ENCODE results near the gene KIF1C. TPM values are rescaled to one million over a fixed set of nuclear protein-coding genes. Genes with fewer than 3 reads are reported as not detected.

Gene KIF1C
- total RNA-seq, 1 donor from 2014 or later = 51.0 TPM

DNA sequence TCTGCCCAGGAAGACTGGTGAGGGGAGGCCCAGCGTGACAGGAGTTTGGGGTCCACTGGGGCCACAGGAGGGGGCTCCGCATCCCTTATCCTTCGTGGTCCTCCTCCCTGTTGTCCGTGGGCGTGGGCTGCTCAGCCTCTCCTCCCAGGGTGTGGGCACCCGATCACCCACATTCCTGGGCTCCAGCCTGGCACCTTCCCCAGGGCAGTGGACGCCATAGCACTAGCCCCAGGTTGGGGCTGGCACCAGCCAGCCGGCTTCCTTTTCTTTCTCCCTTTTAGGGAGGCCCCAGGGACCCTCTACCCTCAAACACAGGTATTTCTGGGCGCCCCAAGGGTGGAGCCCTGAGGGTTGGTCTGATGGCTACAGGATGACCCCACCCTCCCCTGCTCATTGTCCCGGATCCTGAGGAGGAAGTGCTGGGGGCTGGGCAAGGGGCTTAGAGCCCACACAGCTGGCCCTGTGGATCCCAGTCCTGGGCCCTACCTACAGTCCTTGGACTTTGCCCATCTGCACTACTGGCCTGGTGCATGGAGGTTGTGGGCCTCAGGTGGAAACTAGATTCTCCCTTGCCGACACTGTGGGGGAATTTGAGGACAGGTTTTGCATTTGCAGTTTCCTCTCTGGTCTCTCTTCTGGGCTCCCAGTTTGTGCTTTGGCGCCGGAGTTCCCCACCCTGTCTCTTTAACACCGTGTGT lies 1.1 kb downstream of the KIF1C start:
- H3K4me1 Mint-ChIP-seq (ENCODE audit: low read depth) = peaks cover 12% of the 10 kb centered on the region
- peak overlapping the region; percentile 38 for H3K27ac Mint-ChIP-seq
- no peaks in the 10 kb centered on the region for H3K9me3 Mint-ChIP-seq
- H3K4me3 Mint-ChIP-seq (ENCODE audit: low read depth) = peak overlapping the region; percentile 86
- peaks cover 35% of the 10 kb centered on the region for H3K36me3 Mint-ChIP-seq (ENCODE audit: low read depth)
- H3K27me3 Mint-ChIP-seq (ENCODE audit: low read depth) = no peaks in the 10 kb centered on the region
- DNase-seq (ENCODE audit: low spot score) = no peak
- intact Hi-C loops (cut with micrococcal nuclease) = loop anchor here (5.0 kb wide), 1 partner anchor 33 kb away; no protein-coding TSS in a partner anchor

DNA sequence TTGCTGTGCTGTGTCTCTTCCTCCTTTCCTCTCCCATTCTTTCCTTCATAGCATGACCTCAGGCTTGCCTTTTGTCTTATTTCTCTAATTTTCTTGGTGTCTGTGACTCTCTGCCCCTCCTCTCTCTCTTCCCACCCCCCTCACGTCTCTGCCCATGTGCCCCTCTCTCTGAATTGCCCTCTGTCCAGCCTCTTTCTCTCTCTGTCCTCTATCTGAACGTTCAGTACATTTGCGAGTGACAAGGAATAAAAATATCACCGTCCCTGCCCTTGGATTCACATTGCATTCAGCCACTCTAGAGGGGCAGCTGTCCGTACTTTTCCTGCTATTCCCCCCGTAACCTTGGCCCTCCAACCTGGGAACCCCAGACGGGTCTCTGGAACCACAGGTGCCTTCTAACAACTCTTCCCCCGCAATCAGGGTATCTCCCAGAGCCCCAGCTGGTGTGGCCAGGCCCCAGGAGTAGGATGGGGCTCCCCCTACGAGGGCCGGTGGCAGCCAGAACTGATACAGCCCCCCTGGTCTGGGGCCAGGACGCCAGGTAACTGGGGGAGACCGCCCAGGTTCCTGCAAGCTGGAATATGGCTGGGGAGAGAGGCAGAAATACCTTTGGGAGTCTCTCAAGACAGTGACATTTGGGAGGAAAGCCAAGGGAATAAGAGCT lies 1.8 kb downstream of the KIF1C start:
- intact Hi-C loops (cut with micrococcal nuclease) = loop anchor here (5.0 kb wide), 1 partner anchor 33 kb away; no protein-coding TSS in a partner anchor
- no peaks in the 10 kb centered on the region for H3K27me3 Mint-ChIP-seq (ENCODE audit: low read depth)
- DNase-seq (ENCODE audit: low spot score) = no peak
- H3K4me1 Mint-ChIP-seq (ENCODE audit: low read depth) = peaks cover 12% of the 10 kb centered on the region
- peaks cover 42% of the 10 kb centered on the region for H3K36me3 Mint-ChIP-seq (ENCODE audit: low read depth)
- H3K27ac Mint-ChIP-seq = peak overlapping the region; percentile 18
- no peaks in the 10 kb centered on the region for H3K9me3 Mint-ChIP-seq
- peak overlapping the region; percentile 86 for H3K4me3 Mint-ChIP-seq (ENCODE audit: low read depth)

DNA sequence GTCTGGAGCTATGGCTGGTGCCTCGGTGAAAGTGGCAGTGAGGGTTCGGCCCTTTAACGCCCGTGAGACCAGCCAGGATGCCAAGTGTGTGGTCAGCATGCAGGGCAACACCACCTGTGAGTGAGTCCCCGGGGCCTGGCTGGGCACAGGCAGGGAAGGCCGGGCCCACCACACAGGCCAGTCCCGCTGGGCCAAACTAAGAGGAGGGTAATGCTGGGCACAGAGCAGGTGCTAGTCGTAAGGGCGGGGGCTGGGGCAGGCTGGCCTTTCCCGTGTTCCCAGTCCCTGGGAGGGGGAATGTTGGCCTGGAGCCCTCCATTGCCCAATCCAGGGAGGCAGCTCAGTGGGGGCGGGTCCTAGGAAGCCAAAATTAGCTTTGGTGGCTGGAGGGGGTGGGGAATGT lies 2.5 kb downstream of the KIF1C start:
- peaks cover 10% of the 10 kb centered on the region for H3K4me1 Mint-ChIP-seq (ENCODE audit: low read depth)
- H3K27me3 Mint-ChIP-seq (ENCODE audit: low read depth) = no peaks in the 10 kb centered on the region
- no peaks in the 10 kb centered on the region for H3K9me3 Mint-ChIP-seq
- H3K4me3 Mint-ChIP-seq (ENCODE audit: low read depth) = no peak overlapping the region
- intact Hi-C loops (cut with micrococcal nuclease) = no loop called here
- no peak overlapping the region for H3K27ac Mint-ChIP-seq
- H3K36me3 Mint-ChIP-seq (ENCODE audit: low read depth) = peaks cover 48% of the 10 kb centered on the region
- DNase-seq (ENCODE audit: low spot score) = no peak

DNA sequence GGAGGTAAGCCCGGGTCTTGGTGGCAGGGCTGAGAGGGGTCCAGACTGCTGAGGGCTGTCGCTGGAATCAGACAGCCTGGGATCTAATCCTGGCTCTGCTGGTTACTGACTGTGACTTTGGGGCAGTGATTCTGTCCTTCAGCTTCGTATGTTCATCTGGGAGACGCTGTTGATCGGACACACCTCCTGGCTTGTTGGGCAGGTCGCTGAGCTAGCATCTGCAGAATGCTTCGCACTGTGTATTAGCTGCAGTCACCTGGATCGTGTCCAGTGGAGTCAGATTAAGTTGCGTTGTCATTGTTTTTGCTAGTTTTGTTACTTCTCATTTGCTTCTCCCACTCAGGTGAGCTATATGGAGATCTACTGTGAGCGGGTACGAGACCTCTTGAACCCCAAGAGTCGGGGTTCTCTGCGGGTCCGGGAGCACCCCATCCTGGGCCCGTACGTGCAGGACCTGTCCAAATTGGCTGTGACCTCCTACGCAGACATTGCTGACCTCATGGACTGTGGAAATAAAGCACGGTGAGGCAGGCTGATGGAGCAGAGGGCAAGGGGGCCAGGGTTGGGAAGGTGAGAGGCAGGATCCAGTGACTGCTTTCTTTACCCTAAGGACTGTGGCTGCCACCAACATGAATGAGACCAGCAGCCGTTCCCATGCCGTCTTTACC lies 4.5 kb downstream of the KIF1C start:
- H3K27me3 Mint-ChIP-seq (ENCODE audit: low read depth) = no peaks in the 10 kb centered on the region
- DNase-seq (ENCODE audit: low spot score) = no peak

DNA sequence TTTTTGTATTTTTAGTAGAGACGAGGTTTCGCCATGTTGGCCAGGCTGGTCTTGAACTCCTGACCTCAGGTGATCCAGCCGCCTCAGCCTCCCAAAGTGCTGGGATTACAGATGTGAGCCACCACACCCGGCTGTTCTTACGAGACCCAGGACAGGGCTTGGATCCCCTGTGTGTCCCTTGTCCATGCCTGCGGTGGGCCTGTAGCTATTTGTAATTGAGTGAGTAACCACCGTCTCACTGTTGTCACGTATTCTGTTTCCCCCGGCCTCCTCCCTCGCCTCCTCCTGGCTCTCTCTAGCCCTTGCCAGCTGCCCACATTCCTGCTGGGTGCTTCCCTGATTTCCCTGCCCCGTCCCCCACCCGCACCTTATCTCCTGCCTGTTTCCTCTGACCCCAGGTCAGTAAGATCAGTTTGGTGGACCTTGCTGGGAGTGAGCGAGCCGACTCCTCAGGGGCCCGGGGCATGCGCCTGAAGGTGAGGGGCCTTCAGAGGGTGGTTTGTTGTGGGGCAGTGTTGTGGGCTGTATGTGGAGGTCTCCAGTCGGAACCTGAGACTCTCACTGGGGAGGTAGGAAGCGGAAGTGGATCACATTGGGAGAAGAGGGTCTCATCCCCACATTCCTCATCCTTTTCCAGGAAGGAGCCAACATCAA lies 5.6 kb downstream of the KIF1C start:
- Mint-ChIP-seq H3K9me3 (no peaks in the 10 kb centered on the region), H3K27me3 (ENCODE audit: low read depth) (no peaks in the 10 kb centered on the region), H3K36me3 (ENCODE audit: low read depth) (peaks cover 71% of the 10 kb centered on the region), H3K27ac (no peak overlapping the region), H3K4me3 (ENCODE audit: low read depth) (no peak overlapping the region), H3K4me1 (ENCODE audit: low read depth) (peaks cover 6% of the 10 kb centered on the region)
- intact Hi-C loops (cut with micrococcal nuclease) = no loop called here
- no peak for DNase-seq (ENCODE audit: low spot score)

More for the DNA sequence above, 4.5 kb downstream of the KIF1C start:
- Mint-ChIP-seq H3K27ac (no peak overlapping the region), H3K4me1 (ENCODE audit: low read depth) (peaks cover 6% of the 10 kb centered on the region), H3K9me3 (no peaks in the 10 kb centered on the region), H3K4me3 (ENCODE audit: low read depth) (no peak overlapping the region), H3K36me3 (ENCODE audit: low read depth) (peaks cover 60% of the 10 kb centered on the region)
- intact Hi-C loops (cut with micrococcal nuclease) = no loop called here

DNA sequence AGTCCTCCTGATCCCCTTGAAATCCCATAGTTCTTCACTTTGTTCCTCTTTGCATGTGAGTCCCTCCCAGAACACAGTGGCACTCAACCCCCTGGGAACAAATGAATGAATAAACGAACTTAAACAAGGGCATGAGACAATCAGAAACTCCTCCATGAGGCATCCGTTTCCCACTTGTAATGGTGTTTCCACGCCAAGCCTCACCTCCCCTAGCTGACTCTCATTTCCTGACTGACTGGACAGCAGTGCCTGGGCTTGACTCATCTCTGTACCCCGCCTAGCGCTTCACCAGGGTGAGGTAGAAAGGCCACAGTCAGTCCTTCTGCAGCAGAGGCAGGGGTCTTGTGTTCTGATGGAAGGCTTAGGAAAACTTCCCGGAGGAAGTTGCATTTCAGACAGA lies 14.2 kb downstream of the KIF1C start:
- DNase-seq (ENCODE audit: low spot score) = no peak
- no peak overlapping the region for H3K4me3 Mint-ChIP-seq (ENCODE audit: low read depth)
- peak overlapping the region; percentile 79 for H3K27ac Mint-ChIP-seq
- H3K4me1 Mint-ChIP-seq (ENCODE audit: low read depth) = peaks cover 13% of the 10 kb centered on the region
- no peaks in the 10 kb centered on the region for H3K27me3 Mint-ChIP-seq (ENCODE audit: low read depth)
- intact Hi-C loops (cut with micrococcal nuclease) = no loop called here
- H3K9me3 Mint-ChIP-seq = no peaks in the 10 kb centered on the region
- peaks cover 56% of the 10 kb centered on the region for H3K36me3 Mint-ChIP-seq (ENCODE audit: low read depth)

DNA sequence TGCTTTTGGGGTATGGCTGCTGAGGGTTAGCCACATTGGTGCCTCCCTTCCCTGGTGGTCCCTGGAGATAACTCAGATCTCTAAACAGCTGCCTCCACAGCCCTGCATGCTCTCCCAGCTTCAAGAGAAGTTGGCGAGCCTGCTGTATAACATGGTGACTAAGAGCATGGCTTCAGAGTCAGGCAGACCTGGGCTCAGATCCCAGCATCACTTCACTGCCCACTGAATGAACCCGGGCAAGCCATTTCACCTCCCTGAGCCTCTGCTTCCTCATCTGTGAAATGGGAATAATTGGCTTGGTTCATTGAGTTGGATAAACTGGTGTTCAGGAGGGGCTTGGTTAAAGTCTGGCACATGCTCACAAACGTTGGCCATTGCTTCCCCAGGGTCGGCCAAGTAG lies 16.6 kb downstream of the KIF1C start:
- Mint-ChIP-seq H3K9me3 (no peaks in the 10 kb centered on the region), H3K4me1 (ENCODE audit: low read depth) (peaks cover 17% of the 10 kb centered on the region), H3K27ac (no peak overlapping the region), H3K36me3 (ENCODE audit: low read depth) (peaks cover 46% of the 10 kb centered on the region), H3K4me3 (ENCODE audit: low read depth) (no peak overlapping the region), H3K27me3 (ENCODE audit: low read depth) (no peaks in the 10 kb centered on the region)
- intact Hi-C loops (cut with micrococcal nuclease) = no loop called here
- no peak for DNase-seq (ENCODE audit: low spot score)

DNA sequence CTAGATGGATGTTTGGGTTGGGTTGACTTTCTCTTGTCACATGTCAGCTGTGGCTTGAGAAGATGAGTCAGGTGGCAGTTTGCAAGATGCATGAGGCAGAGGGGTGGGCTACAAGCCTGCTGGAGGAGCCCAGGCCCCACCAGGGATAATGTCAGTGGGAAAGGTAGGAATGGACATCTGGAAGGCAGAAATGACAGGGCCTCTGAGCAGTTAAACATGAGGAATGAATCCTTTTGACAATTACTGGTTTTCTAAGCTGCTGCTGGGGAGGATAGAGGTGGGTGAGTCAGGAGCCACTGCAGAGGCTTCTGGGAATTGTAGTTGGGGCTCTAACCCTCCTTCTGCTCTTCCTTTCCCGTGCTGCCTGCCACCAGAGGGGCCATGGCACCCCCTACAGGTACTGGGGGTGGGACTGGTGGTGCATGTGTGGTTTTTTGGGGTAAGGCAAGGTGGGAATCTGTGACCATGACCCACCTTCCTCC lies 21.8 kb downstream of the KIF1C start:
- Mint-ChIP-seq H3K27me3 (ENCODE audit: low read depth) (no peaks in the 10 kb centered on the region), H3K27ac (peak overlapping the region; percentile 70), H3K9me3 (no peaks in the 10 kb centered on the region), H3K4me1 (ENCODE audit: low read depth) (peaks cover 5% of the 10 kb centered on the region), H3K4me3 (ENCODE audit: low read depth) (no peak overlapping the region), H3K36me3 (ENCODE audit: low read depth) (peaks cover 49% of the 10 kb centered on the region)
- DNase-seq (ENCODE audit: low spot score) = no peak
- intact Hi-C loops (cut with micrococcal nuclease) = no loop called here

DNA sequence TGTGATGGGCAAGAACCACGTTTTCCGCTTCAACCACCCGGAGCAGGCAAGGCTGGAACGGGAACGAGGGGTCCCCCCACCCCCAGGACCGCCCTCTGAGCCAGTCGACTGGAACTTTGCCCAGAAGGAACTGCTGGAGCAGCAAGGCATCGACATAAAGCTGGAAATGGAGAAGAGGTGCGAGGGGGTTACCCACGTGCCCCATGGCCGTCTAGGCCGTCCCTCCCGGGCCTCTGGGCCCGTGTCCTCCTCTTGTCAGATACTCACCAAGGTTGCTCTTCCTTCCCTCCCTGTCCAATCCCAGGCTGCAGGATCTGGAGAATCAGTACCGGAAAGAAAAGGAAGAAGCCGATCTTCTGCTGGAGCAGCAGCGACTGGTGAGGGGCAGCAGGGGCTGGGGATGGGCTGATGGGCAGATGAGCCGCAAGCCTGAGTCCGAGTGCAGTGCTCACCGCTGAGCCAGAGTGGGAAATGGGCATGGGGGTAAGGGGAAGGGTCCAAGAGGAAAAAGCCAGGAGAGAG lies 22.8 kb downstream of the KIF1C start:
- no peak overlapping the region for H3K27ac Mint-ChIP-seq
- H3K27me3 Mint-ChIP-seq (ENCODE audit: low read depth) = no peaks in the 10 kb centered on the region
- intact Hi-C loops (cut with micrococcal nuclease) = no loop called here
- H3K4me3 Mint-ChIP-seq (ENCODE audit: low read depth) = no peak overlapping the region
- H3K9me3 Mint-ChIP-seq = no peaks in the 10 kb centered on the region
- peaks cover 42% of the 10 kb centered on the region for H3K36me3 Mint-ChIP-seq (ENCODE audit: low read depth)
- no peak for DNase-seq (ENCODE audit: low spot score)
- peaks cover 5% of the 10 kb centered on the region for H3K4me1 Mint-ChIP-seq (ENCODE audit: low read depth)

DNA sequence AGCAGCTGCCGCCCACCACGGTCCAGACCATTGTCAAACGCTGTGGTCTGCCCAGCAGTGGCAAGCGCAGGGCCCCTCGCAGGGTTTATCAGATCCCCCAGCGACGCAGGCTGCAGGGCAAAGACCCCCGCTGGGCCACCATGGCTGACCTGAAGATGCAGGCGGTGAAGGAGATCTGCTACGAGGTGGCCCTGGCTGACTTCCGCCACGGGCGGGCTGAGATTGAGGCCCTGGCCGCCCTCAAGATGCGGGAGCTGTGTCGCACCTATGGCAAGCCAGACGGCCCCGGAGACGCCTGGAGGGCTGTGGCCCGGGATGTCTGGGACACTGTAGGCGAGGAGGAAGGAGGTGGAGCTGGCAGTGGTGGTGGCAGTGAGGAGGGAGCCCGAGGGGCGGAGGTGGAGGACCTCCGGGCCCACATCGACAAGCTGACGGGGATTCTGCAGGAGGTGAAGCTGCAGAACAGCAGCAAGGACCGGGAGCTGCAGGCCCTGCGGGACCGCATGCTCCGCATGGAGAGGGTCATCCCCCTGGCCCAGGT lies 24.5 kb downstream of the KIF1C start:
- DNase-seq (ENCODE audit: low spot score) = no peak
- Mint-ChIP-seq H3K9me3 (no peaks in the 10 kb centered on the region), H3K4me3 (ENCODE audit: low read depth) (no peak overlapping the region), H3K36me3 (ENCODE audit: low read depth) (peaks cover 37% of the 10 kb centered on the region), H3K27me3 (ENCODE audit: low read depth) (no peaks in the 10 kb centered on the region), H3K27ac (no peak overlapping the region), H3K4me1 (ENCODE audit: low read depth) (peaks cover 5% of the 10 kb centered on the region)
- intact Hi-C loops (cut with micrococcal nuclease) = no loop called here

DNA sequence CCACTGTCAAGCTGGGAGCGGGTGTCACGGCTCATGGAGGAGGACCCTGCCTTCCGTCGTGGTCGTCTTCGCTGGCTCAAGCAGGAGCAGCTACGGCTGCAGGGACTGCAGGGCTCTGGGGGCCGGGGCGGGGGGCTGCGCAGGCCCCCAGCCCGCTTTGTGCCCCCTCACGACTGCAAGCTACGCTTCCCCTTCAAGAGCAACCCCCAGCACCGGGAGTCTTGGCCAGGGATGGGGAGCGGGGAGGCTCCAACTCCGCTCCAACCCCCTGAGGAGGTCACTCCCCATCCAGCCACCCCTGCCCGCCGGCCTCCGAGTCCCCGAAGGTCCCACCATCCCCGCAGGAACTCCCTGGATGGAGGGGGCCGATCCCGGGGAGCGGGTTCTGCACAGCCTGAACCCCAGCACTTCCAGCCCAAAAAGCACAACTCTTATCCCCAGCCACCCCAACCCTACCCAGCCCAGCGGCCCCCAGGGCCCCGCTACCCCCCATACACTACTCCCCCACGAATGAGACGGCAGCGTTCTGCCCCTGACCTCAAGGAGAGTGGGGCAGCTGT lies 25.9 kb downstream of the KIF1C start:
- peaks cover 36% of the 10 kb centered on the region for H3K36me3 Mint-ChIP-seq (ENCODE audit: low read depth)
- intact Hi-C loops (cut with micrococcal nuclease) = no loop called here
- peaks cover 5% of the 10 kb centered on the region for H3K4me1 Mint-ChIP-seq (ENCODE audit: low read depth)
- H3K27me3 Mint-ChIP-seq (ENCODE audit: low read depth) = no peaks in the 10 kb centered on the region
- H3K27ac Mint-ChIP-seq = peak overlapping the region; percentile 5
- DNase-seq (ENCODE audit: low spot score) = no peak
- H3K4me3 Mint-ChIP-seq (ENCODE audit: low read depth) = no peak overlapping the region
- no peaks in the 10 kb centered on the region for H3K9me3 Mint-ChIP-seq

DNA sequence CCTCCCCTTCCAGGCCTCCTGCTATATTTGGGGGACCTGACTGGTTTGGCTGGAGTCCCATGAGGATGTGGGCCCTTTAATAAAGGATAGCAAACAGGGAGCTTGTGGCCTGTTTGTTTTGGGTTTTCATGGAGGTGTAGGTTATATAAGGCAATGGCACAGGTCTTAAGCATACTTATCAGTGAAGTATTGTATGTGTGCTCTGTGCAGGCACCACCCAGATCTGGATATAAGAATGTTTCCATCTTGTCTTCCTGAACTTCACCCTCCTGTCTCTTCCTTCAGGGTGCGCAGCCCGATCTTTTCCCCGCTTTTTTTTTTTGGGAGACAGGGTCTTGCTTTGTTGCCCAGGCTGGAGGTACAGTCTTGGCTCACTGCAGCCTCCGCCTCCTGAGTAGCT lies 26.9 kb downstream of the KIF1C start:
- no peak for DNase-seq (ENCODE audit: low spot score)
- intact Hi-C loops (cut with micrococcal nuclease) = no loop called here
- no peak overlapping the region for H3K27ac Mint-ChIP-seq

More for the DNA sequence above, 26.9 kb downstream of the KIF1C start:
- no peaks in the 10 kb centered on the region for H3K9me3 Mint-ChIP-seq
- no peak overlapping the region for H3K4me3 Mint-ChIP-seq (ENCODE audit: low read depth)
- H3K27me3 Mint-ChIP-seq (ENCODE audit: low read depth) = no peaks in the 10 kb centered on the region
- no peaks in the 10 kb centered on the region for H3K4me1 Mint-ChIP-seq (ENCODE audit: low read depth)
- peaks cover 28% of the 10 kb centered on the region for H3K36me3 Mint-ChIP-seq (ENCODE audit: low read depth)

Data from activated T-helper 2 cell treated with anti-CD3 and anti-CD28 coated beads, Interferon-gamma antibody, Interleukin-2, Interleukin-4, amounts not matched to agents 10 μg/mL and 5 μg/mL and 100 μg/mL, durations not matched to agents 14 hours and 24 hours and 36 hours (primary cell).